ENCODE results near the gene RNU1-2.
"Not testable (repeated sequence)": the region's sequence is repeated elsewhere in the genome, so short reads cannot be mapped to it uniquely, and the experiment has no call there.

The RNU1-2 gene

DNA sequence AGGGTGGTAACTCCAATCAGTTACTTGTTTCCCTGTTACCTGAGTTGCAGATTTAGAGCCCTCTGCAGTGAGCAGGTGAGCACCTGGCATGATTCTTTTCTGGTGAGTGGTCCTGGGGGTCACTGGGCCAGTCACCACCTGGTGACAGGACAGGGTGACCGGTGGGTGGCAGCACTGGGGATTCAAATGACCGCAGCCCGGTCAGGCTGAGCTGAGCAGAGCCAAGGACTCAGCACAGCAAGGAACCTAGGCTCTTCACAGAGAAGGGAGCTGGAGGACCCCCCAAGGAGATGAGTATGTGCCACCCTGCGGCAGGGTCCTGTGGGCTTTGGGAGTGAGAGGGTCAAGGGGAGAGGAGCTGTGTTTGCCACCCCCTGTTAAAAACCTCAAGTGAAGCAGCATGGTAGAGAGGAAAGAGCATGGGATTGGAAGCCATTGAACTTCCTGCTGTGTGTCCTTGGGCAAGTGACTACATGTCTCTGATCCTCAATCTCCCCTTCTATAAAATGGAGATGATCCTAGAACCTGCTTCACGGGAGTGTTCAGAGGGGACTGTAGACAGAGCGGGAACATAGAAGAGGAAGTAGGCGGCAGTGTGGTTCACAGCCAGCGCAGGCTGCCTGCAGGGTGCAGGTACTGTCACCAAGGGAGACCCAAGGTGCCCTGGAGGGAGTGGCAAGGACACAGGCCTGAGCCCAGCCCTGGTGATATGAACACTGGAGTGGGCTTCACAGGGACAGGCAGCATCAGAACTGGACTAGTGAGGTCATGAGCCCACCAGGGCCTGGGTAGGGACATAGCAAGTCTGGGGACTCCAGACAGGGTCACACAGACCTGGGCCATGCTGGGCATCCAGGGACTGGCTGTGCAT, 16.3 kb downstream of the RNU1-2 start:
- not testable (repeated sequence) for DNase-seq

DNA sequence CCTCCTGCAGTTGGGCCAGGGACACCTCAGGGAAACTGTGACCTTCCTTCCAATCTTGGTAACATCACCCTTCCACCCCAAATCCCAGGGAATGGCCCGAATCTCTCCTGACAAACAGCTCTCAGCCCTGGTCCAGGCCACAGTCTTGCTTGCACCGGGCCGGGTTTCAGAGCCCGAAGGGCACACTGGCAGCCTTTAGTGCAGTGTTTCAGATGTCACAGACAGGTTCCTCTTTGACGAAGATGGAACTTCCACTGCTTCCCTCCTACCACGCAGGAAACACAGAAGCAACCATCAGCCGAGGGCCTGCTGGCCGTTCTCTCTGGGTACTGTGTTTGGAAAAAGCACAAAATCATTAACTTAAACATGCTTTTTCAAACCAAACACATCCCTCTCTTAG, 17.0 kb downstream of the RNU1-2 start:
- not testable (repeated sequence) for DNase-seq

DNA sequence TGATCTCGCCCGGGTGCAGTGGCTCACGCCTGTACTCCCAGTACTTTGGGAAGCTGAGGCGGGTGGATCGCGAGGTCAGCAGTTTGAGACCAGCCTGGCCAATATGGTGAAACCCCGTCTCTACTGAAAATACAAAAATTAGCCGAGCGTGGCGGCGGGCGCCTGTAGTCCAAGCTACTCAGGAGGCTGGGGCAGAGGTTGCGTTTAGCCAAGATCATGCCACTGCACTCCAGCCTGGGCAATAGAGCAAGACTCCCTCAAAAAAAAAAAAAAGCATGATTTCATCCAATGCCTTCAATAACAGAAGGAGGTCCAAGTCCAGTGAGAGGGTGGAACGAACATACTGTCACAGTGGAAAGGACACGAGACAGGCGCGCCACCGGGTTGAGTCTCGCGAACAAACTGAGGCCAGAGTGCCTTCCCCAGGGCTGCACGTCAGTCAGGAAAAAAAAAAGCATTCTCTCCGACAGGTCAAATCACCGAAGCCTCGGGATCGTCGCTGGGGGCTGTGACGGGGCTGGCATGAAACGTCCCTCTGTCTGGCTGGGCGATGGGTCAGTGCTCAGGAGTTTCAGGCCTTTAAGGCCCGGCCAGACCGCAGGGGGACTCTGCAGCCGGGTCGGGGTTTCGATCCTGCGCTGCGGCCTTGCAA, 17.5 kb downstream of the RNU1-2 start:
- DNase-seq, result no peak

DNA sequence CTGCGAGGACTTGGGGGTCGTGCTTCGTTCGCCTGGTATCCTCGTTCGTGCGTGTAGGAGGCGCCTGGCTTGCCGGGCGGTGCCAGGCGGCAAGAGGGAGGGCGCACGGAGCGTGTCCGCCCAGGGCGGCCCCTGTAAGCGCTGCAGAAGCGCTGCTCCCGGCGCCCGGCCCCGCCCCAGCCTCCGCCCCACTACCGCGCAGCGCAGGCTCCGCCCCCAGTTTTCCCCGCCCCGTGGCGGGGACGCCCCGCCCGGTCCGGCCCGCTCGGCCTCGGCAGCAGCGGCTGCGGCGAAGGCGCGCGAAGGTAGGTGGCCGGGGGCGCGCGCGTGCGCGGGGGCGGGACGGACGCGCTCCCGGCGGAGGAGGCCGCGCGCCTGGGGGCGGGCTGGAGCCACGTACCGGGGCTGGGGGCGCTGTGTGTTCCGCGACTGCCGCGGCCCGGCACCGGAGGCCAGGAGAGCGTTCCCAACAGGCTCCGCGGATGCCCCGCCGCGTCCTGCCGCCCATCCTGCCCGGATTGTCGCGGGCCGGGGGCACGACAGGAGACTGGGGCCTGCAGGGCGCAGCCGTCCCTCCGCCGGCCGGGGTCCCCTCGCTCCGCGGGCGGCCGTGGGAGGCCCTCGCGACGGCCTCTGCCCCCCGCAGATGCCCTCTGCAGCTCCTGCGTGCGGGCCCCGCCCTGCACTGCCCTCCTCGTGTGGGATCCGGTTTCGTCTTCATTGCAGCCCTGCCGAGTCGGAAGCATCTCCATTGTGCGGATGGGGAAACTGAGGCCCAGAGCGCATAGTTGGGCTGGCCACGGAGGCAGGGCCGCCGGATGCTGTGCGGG, 18.3 kb downstream of the RNU1-2 start:
- peak; percentile 86 for DNase-seq

DNA sequence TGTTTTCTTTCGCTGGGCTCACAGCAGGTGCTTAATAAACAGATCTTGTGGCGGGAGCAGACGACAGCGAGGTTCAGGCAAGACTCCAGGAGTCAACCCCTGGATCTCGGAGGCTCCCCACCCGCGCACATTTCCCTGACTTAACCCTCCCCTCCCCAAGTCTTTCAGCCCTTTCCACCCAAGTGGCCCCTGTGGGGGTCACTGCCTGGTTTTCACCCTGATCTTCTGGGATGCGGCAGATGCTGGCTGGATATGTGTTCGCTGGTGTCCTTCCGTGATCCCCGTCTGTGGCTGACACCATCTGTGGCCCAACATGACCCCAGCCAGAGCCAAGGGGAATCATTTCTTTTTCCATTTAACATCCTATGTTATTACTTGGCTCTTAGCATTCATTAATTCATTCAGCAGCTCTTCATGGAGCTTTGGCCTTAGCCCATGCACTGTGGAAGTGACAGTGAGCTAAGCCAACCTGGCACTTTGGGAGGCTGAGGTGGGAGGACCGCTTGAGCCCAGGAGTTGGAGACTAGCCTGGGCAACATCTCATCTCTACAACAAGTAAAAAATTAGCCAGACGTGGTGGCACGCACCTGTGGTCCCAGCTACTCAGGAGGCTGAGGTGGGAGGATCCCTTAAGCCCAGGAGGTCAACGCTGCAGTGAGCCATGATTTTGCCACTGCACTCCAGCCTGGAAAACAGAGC, 19.3 kb downstream of the RNU1-2 start:
- not testable (repeated sequence) for DNase-seq

DNA sequence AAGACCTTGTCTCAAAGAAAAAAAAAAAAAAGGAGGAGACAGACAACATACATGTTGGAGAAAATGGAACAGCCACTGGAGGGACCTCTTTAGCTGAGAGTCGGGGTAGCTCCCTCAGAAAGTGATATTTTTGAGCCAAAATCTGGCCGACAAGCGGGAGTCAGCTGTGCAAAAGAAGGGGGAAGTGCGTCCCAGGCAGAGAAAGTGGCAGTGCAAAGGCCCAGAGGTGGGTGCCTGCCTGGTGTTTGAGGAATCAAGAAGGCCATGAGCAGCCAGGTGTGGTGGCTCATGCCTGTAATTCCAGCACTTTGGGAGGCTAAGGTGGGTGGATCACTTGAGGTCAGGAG, 19.8 kb downstream of the RNU1-2 start:
- DNase-seq, result no peak

DNA sequence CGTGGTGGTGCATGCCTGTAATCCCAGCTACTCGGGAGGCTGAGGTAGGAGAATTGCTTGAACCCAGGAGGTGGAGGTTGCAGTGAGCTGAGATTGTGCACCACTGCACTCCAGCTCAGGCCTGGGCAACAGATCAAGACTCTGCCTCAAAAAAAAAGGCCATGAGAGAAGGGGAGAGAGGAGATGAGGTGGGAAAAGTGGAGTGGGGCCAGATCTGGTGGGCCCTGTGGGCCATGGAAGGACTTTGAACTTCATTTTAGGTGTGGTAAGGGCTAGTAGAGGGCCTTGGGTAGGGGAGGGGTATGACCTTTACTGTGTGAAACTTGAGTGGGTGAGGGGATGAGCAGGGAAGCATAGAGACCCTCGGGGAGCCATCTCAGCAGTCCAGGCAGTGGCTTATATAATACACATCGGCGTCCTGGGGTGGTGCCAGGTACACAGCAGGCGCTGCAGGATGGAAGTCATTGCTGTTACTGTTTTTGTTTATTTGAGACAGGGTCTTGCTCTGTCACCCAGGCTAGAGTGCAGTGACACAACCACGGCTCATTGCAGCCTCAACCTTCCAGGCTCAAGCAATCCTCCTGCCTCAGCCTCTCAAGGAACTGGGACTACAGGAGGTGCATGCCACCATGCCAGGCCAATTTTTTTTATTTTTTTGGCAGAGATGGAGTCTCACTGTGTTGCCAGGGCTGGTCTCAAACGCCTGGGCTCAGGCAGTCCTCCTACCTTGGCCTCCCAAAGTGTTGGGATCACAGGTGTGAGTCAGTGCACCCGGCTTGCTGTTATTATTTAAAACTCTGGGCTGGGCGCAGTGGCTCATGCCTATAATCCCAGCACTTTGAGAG, 20.5 kb downstream of the RNU1-2 start:
- DNase-seq, result not testable (repeated sequence)

DNA sequence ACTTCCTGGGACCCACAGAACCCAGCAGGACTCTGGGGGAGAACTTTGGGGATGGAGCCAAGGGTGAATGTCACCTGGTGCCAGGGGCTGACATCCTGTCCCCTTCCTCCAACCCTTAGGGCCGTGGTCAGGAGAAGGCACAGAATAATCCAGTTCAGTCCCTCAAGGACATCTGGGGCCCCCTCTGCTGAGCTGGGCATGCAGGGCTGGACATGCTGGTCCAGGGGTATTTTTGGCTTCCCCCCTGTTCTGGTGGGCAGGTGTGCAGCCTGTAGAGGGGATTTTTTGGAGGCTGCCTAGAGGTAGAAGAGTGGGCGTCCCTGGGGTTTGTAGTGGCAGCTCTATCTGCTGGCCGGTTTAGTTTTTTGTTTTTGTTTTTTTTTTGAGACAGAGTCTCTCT, 22.6 kb downstream of the RNU1-2 start:
- DNase-seq, result no peak

DNA sequence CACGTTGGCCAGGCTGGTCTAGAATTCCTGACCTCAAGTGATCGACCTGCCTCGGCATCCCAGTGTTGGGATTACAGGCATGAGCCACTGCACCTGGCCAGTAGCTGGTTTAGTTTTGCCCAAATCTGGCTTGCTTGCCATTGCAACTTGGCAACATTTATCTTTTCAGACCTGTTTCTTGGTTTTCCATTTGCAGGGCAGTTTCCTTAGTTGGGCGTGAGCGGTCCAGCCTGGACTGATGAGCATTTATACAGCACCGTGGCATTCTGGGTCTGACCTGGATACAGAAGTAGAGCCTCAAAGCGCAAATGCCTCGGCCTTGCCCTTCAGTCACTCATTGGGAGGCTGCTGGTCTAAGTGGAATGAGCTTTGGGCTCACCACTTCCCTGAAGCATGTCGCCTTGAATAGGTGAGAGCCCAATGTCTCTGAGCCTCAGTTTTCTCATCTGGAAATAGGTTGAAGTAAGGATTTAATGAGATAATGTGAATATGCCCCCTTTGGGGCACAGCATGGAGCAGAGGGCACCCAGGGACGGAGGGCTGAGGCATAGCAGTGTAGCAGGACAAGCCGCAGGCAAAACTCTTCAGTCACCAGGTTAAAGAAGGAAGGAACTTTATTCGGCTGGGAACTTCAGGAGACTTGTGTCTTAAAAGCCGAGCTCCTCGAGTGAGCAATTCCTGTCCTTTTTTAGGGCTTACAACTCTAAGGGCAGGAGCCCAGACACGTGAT, 23.3 kb downstream of the RNU1-2 start:
- DNase-seq, result not testable (repeated sequence)

DNA sequence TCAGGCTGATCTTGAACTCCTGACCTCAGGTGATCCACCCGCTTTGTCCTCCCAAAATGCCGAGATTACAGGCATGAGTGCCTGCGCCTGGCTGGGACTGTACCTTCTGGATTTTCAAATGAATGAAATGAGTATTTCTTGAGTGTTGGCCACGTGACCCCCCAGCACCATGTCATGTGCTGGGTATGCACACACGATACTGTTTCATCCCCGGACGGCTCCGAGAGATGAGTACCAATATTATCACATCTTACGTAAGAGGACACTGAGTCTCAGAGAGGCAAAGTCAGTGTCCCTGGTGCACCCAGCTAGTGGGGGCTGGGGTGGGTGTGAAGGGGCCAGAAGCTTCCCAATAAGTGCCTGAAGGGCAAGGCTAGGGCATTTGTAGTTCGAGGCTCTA, 25.2 kb downstream of the RNU1-2 start:
- no peak for DNase-seq

DNA sequence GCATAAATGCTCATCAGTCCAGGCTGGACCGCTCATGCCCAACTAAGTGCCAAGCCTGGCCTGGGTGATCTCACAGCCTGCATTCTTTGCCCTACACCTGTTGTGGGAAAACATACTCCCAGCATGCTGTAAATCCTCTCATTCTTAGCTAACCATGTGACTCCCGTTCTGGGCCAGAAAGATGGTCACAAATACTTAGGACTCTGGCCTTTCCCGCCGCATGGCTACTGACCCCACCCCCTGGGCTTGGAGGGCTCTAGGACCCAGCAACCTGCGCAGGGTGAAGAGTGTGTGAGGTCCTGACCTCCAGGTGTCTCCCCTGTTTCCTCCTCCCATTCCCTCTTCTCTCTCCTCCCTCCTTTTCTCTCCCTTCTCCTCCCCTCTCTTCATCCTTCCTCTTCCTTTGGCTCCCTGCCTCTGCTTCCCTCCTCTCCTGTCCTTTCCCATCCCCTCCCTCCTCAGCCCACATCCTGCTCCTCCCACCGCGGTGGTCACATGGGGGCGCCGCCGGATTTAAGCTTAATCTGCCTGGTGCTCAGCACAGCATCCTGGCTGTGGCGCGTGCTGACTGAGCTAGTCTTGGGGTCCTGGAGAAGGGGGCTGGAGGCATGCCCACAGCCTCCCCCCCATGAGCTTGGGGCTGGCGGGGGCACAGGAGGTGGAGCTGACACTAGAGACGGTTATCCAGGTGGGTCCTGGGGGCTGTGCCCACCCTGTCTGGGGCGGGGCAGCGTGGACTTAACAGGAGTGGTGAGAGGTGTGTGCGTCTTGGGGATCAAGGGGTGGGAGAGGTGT, 25.8 kb downstream of the RNU1-2 start, which contains the start of gene CROCC:
Gene CROCC, plus strand, starts transcription at position 541 of the 795 bp plus-strand sequence. Its CDS starts 88 bp downstream, at position 629.
- peak; percentile 73 for DNase-seq

DNA sequence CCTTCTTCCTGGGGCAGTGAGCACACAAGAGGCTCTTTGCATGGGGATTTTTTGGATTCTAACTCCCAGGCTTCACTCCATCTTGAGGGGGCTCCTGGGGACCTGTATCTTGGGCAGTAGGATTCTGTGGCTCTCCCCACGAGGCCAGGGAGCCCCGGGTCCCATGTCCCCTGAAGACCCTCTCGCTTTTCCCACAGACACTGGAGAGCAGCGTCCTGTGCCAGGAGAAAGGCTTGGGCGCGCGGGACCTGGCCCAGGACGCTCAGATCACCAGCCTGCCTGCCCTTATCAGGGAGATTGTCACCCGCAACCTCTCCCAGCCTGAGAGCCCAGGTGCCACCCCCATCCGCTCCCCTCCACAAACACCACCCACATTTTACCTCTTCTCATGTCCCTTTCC, 26.7 kb downstream of the RNU1-2 start:
- no peak for DNase-seq

DNA sequence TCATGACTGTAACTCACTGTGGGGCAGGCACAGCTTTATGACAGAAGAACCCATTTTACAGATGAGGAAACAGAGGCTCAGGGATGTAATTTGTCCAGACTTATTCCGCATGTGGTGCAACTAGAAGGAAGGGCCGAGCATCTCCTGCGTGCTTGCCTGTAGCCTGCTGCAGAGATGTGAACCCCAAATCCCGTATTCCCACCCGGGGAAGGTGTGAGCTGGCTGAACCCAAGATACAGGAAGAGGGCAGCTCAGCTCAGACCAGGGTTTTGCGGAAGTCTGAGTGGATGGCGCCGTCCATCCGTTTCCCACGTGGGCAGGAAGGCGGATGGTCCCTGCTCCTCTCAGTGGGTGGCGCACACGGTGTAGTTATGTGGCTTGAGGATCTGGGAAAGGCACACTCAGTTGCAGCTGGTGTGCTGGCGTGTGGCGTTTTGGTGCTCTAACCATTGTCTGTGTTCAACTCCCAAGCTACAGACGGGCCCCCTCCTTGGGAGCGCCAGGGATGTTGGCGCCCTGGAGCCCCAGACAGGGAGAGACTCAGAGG, 27.2 kb downstream of the RNU1-2 start:
- DNase-seq, result no peak

DNA sequence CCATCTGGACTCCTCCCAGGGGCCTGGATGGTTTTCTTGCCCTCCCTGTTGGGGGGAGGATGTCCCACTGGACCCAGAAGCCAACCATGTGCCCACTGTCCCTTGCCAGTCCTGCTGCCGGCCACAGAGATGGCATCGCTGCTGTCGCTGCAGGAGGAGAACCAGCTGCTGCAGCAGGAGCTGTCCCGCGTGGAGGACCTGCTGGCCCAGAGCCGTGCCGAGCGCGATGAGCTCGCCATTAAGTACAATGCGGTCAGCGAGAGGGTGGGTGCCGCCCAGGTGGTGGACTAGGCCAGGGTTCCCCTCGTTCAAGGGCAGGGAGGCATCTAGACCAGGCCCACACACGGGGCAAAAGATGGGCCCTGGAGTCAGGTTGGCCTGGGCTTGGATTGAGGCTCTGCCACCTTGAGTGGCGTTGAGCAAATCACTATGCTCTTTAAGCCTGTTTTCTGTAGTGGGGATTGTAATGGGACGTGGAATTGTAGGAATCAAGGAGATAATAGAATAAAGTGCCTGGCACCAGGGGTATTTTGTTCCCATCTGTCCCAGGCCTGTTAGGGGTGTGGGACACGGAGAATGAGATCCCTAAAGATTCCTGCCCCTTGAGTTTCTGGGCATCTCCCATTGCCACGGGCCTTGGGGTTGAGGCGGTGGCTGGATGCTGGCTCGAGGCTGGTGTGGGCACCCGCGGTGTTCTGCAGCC, 28.6 kb downstream of the RNU1-2 start:
- DNase-seq, result no peak

DNA sequence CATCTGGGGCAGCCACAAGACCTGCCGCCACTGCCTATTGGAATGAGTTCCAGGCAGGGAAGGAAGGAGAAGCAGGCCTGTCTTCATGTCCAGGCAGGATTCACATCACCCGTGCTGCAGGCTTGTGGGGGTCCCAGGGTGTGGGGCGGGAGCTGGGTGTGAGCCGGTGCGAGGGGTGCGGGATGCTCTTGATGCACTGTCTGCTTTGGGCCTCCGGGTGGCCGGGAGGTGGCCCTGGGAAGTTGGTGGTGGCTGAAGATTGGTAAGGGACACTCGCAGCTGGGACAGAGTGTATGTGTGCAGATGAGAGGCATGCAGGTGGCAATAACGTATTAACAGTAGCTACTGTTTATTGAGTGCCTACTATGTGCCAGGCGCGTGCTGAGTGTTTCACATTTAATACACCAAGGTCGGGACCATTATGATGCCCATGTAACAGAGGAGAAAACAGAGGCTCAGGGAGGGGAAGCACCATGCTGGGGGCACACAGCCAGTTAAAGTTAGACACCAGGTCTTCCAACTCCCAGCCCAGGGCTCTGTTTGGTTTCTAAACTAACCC, 29.2 kb downstream of the RNU1-2 start:
- DNase-seq, result no peak

DNA sequence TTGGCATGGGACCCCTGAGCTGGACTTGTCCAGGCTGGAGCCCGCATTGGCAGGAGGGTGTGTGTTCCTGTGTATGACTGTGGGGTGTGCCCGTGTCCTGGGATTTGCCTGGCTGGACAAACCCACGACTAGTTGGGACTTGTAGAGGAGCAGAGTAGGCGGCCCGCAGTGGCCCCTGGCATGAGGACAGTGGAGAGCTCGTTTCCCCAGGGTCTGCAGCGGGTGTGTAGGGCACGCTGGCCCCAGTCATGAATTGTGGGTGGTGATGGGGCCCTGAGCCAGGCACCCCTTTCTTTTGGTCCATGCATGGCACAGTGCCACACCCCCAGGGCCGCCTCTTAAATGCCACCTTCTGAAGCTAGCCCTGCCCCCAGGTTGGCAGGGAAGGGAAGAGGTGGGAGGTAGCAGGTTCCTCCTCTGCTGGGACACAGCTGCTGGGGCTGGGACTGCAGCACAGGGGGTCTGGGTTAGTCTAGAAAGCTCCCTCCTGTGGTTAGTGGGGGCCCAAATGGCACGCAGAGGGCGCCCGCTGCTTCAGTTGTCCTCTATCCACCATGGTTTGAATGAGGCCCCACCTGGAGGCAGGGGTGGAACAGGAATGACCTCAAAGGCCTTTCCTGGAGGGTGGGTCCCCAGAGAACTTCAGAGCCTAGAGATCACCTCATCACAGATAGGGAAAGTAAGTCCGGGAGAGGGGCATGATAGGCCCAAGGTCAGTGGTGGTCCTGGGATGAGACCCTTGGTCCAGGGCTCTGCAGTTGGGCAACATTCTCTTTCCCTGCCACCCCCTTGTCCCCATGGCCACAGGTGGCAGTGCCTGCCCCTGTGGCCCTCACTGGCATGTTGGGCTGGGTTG, 30.1 kb downstream of the RNU1-2 start:
- no peak for DNase-seq

DNA sequence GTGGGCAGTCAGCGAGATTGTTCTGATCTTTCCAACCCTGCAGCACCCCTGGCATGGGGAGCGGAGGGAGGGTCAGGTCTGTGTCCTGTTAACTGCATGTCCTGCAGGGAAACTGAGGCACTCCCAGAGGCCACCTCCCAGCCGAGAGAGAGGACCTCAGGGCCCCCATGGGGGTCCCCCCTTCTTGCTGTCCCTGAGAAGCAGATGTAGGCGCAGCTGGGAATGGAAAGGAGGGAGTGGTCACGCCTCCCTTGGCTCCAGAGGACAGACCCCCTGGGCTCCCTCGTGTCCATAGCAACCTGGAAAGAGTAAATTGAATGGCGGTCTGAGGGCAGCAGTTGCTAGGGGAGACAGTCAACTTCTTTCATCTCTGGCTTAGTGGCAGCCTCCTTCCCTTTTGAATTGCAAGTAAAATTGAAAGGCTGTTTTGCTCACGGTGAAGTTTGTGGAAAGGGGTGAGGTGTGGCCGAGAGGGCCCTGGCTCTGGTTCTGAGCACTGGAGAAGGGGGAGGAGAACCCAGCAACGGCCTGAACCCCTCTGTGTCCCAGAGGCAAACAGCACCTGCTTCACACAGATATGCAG, 30.8 kb downstream of the RNU1-2 start:
- no peak for DNase-seq

DNA sequence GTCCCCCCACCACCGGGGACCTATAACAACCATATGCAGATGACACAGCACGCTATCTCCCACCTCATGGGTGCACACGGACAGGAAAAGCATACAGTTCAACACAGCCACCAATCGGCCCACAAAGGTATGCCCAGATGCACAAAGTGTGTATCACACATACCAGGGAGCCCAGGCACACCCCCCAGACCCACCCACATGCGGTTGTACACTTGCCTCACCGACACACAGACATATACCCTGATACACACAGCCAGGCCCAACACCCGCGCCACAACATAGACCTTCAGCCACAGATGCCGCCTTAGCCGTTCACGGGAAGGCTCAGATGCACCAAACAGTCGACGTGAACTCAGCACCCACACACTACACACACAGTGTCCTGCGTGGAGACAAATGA, 31.5 kb downstream of the RNU1-2 start:
- no peak for DNase-seq

All from NCI-H226 (cell line).